GM23338 (cell line): Measurements from ENCODE around the gene GCH1. TPM values are rescaled to one million over a fixed set of nuclear protein-coding genes. Genes with fewer than 3 reads are reported as not detected.

Source experiments
- ATAC-seq: fragments of 200-7000 bp; cut with Tn5 transposase; 3 replicates; pipeline ENCODE4 v1.9.1; 2020
- DNase-seq: peaks from one replicate; pipeline ENCODE4 v3.0.0-alpha.2; 2015; ENCODE audit warnings: low spot score
- H2AFZ ChIP-seq: fragments of 200-600 bp; sonication (generic); 2 replicates; pipeline ENCODE4 v1.8.0; 2016; ENCODE audit warnings: antibody characterized with exemption, mild to moderate bottlenecking, moderate library complexity
- H3F3A ChIP-seq: fragments of 200-600 bp; sonication (generic); replicated peaks from 2 replicates; pipeline ENCODE4 v1.8.0; 2017; ENCODE audit warnings: antibody characterized with exemption, mixed run types, low read depth
- H3K27ac ChIP-seq: fragments of 200-600 bp; sonication (generic); 2 replicates; pipeline ENCODE4 v1.6.1; 2016; ENCODE audit warnings: low read depth
- H3K27me3 ChIP-seq: fragments of 200-600 bp; sonication (generic); 2 replicates; pipeline ENCODE4 v1.8.0; 2016; ENCODE audit warnings: mild to moderate bottlenecking, mixed run types, moderate library complexity; ENCODE audit not compliant: insufficient read depth
- H3K36me3 ChIP-seq: fragments of 200-600 bp; sonication (generic); 2 replicates; pipeline ENCODE4 v1.8.0; 2016; ENCODE audit warnings: mild to moderate bottlenecking; ENCODE audit not compliant: insufficient read depth
- H3K4me1 ChIP-seq: fragments of 200-600 bp; sonication (generic); 2 replicates; pipeline ENCODE4 v1.8.0; 2016; ENCODE audit warnings: mild to moderate bottlenecking, moderate library complexity; ENCODE audit not compliant: insufficient read depth
- H3K4me2 ChIP-seq: fragments of 200-600 bp; sonication (generic); 2 replicates; pipeline ENCODE4 v1.7.1; 2017; ENCODE audit warnings: mixed run types
- H3K4me3 ChIP-seq: fragments of 200-600 bp; sonication (generic); 2 replicates; pipeline ENCODE4 v1.6.1; 2016; ENCODE audit warnings: mixed run types
- H3K79me2 ChIP-seq: fragments of 200-600 bp; sonication (generic); replicated peaks from 2 replicates; pipeline ENCODE4 v1.8.0; 2017; ENCODE audit warnings: mild to moderate bottlenecking; ENCODE audit not compliant: insufficient read depth
- H3K9me2 ChIP-seq: fragments of 200-600 bp; sonication (generic); 2 replicates; pipeline ENCODE4 v1.8.0; 2017; ENCODE audit not compliant: insufficient read depth
- H4K20me1 ChIP-seq: fragments of 200-600 bp; sonication (generic); replicated peaks from 2 replicates; pipeline ENCODE4 v1.8.0; 2017; ENCODE audit warnings: mild to moderate bottlenecking; ENCODE audit not compliant: insufficient read depth
- H3K27ac Mint-ChIP-seq: 2 replicates; pipeline ENCODE4 v1.8.0; 2020; ENCODE audit warnings: inconsistent platforms, mild to moderate bottlenecking, moderate library complexity, mixed read lengths
- H3K27me3 Mint-ChIP-seq: 3 replicates; pipeline ENCODE4 v1.8.0; 2022; ENCODE audit warnings: low read depth, mild to moderate bottlenecking, moderate library complexity, mixed read lengths, inconsistent platforms; ENCODE audit not compliant: insufficient read depth, poor library complexity
- H3K36me3 Mint-ChIP-seq: 3 replicates; pipeline ENCODE4 v1.8.0; 2021; ENCODE audit warnings: low read depth, mild to moderate bottlenecking, inconsistent platforms, moderate library complexity, mixed read lengths
- H3K4me1 Mint-ChIP-seq: 3 replicates; pipeline ENCODE4 v1.8.0; 2020; ENCODE audit warnings: mild to moderate bottlenecking, inconsistent platforms, mixed read lengths
- H3K4me3 Mint-ChIP-seq: 3 replicates; pipeline ENCODE4 v1.8.0; 2021; ENCODE audit warnings: moderate library complexity, mild to moderate bottlenecking, inconsistent platforms, mixed read lengths
- H3K9me3 Mint-ChIP-seq: 3 replicates; pipeline ENCODE4 v1.8.0; 2020; ENCODE audit warnings: moderate library complexity, mild to moderate bottlenecking, inconsistent platforms, mixed read lengths
- CREB1 ChIP-seq: fragments of 250-450 bp; sonication (Bioruptor Pico); IDR thresholded peaks from 2 replicates; pipeline ENCODE4 v1.5.0; 2020; ENCODE audit warnings: low read depth, mild to moderate bottlenecking, moderate library complexity
- CTCF ChIP-seq, 2 experiments: fragments of 200-600 bp in 1 of 2; sonication (generic) in 1 of 2; conservative IDR thresholded peaks; 2 replicates each; pipeline versions ENCODE4 v1.5.1 to v1.6.1; 2016 to 2017; ENCODE audit warnings: antibody characterized with exemption in 2 of 2, low read depth in 2 of 2, mild to moderate bottlenecking in 2 of 2, moderate library complexity in 1 of 2
- ETS1 ChIP-seq: IDR thresholded peaks from 2 replicates; pipeline ENCODE4 v1.6.1; 2016; ENCODE audit warnings: antibody characterized with exemption
- EZH2phosphoT487 ChIP-seq: fragments of 200-600 bp; sonication (generic); IDR thresholded peaks from one replicate; pipeline ENCODE4 v1.8.1; 2018; ENCODE audit warnings: antibody characterized with exemption; ENCODE audit not compliant: unreplicated experiment
- JUNB ChIP-seq: IDR thresholded peaks from one replicate; pipeline ENCODE4 v1.6.1; 2016; ENCODE audit warnings: antibody characterized with exemption; ENCODE audit not compliant: unreplicated experiment
- NANOG ChIP-seq: IDR thresholded peaks from 2 replicates; pipeline ENCODE4 v1.6.1; 2016; ENCODE audit warnings: antibody characterized with exemption, borderline replicate concordance
- POLR2AphosphoS5 ChIP-seq: IDR thresholded peaks from 2 replicates; pipeline ENCODE4 v1.6.1; 2016; ENCODE audit warnings: antibody characterized with exemption, low read depth
- REST ChIP-seq: IDR thresholded peaks from one replicate; pipeline ENCODE4 v1.6.1; 2018; ENCODE audit warnings: antibody characterized with exemption; ENCODE audit not compliant: unreplicated experiment
- STAT1 ChIP-seq: IDR thresholded peaks from one replicate; pipeline ENCODE4 v1.6.1; 2016; ENCODE audit warnings: antibody characterized with exemption; ENCODE audit not compliant: unreplicated experiment
- ZNF114 ChIP-seq: fragments of 250-450 bp; sonication (Bioruptor Pico); IDR thresholded peaks from 2 replicates; pipeline ENCODE4 v1.5.0; 2020; ENCODE audit warnings: mild to moderate bottlenecking, moderate library complexity
- ZNF331 ChIP-seq: fragments of 250-450 bp; sonication (Bioruptor Pico); IDR thresholded peaks from 2 replicates; pipeline ENCODE4 v1.5.0; 2020; ENCODE audit warnings: low read depth, mild to moderate bottlenecking, moderate library complexity
- ZNF462 ChIP-seq: fragments of 250-450 bp; sonication (Bioruptor Pico); IDR thresholded peaks from 2 replicates; pipeline ENCODE4 v1.5.0; 2020; ENCODE audit warnings: mild to moderate bottlenecking, moderate library complexity
- polyA plus RNA-seq: library from polyadenylated mRNA; unstranded; fragments of >200 nt; fragmentation: Nextera tagmentation; extraction: Ambion mirVana; gene quantifications from 2 replicates; pipeline ENCODE4 v1.2.1, GENCODE V29; 2016
- total RNA-seq: library from RNA; depleted of rRNA; stranded (reverse); fragments of >200 nt; shearing (Covaris generic); gene quantifications from 2 replicates; pipeline ENCODE4 v1.2.3, GENCODE V29; 2014

Gene GCH1
- total and polyA plus RNA-seq, 2 experiments from 2014 or later = 8.7 to 15.0 TPM

GRCh38 chr14:54908190-54908589, 5.6 kb upstream of the GCH1 start:
- Histone ChIP-seq H3K4me3 (no peak overlapping the region), H3K36me3 (no peaks in the 10 kb centered on the region), H3K27ac (no peak overlapping the region), H3K9me2 (no peaks in the 10 kb centered on the region), H4K20me1 (0 out of 2 replicates have a peak, but pooled peaks cover 5% of the 10 kb centered on the region), H3K79me2 (no peaks in the 10 kb centered on the region), H3F3A (peaks cover 4% of the 10 kb centered on the region; the same call in 1 of the 2 replicates), H3K27me3 (peaks cover 12% of the 10 kb centered on the region; the same call in 1 of the 2 replicates), H3K4me2 (no peak overlapping the region), H2AFZ (no peak overlapping the region), H3K4me1 (peaks cover 4% of the 10 kb centered on the region; the same call in 1 of the 2 replicates)
- DNase-seq (no peak), ATAC-seq (no peak)
- H3K9me3 Mint-ChIP-seq = no peaks in the 10 kb centered on the region
- H3K27me3 Mint-ChIP-seq = peaks cover 2% of the 10 kb centered on the region
- H3K36me3 Mint-ChIP-seq = no peaks in the 10 kb centered on the region
- H3K4me1 Mint-ChIP-seq = peaks cover 6% of the 10 kb centered on the region; the same call in 2 of the 3 replicates
- H3K27ac Mint-ChIP-seq = no peak overlapping the region
- no peak for TF ChIP-seq ETS1
- no peak for TF ChIP-seq CREB1 (CRISPR knock-in tag)
- TF ChIP-seq POLR2AphosphoS5 = no peak
- no peak for TF ChIP-seq STAT1
- TF ChIP-seq ZNF331 (CRISPR knock-in tag) = no peak
- TF ChIP-seq NANOG = no peak
- no peak for TF ChIP-seq ZNF114
- TF ChIP-seq ZNF462 = no peak
- no peak for TF ChIP-seq EZH2phosphoT487
- no peak for TF ChIP-seq CTCF (conservative IDR thresholded peaks at IDR 0.05; ENCODE audit: low read depth in 2 of 2)
- TF ChIP-seq JUNB = no peak
- TF ChIP-seq REST = no peak
- H3K4me3 Mint-ChIP-seq = no peak overlapping the region
